ENCODE data around the gene EREG.

GRCh38 chr4:74330295-74330750 is 34.6 kb upstream of the EREG start:
- no peak for TF ChIP-seq CTCF (conservative IDR thresholded peaks at IDR 0.05)
- no peak for TF ChIP-seq EZH2 (IDR thresholded peaks at IDR 0.05; ENCODE audit: low read depth)

Measured in PC-9 (cell line).